Pancreas (tissue), 10 donors: ENCODE results near the gene EVC. TPM values are rescaled to one million over a fixed set of nuclear protein-coding genes. Genes with fewer than 3 reads are reported as not detected.

Source experiments
- ATAC-seq, 4 donors: fragments of 200-7000 bp; cut with Tn5 transposase; one replicate each; pipeline versions ENCODE4 v1.8.0 to v1.9.1; 2020; ENCODE audit warnings: mild to moderate bottlenecking in 4 of 4, moderate library complexity in 4 of 4
- DNase-seq, 6 donors: peaks; one replicate each; pipeline ENCODE4 v3.0.0-alpha.2; 2020
- FAIRE-seq: peaks from 2 replicates; lab custom pipeline; 2012; peaks lifted over from hg19 to GRCh38; lab: Jason Lieb, UNC
- H3K27ac ChIP-seq, 4 donors: fragments of 200-600 bp; sonication (generic); 1 replicate in 3 of 4; 2 replicates in 1 of 4; pipeline versions ENCODE4 v1.5.0 to v1.8.0; 2020
- H3K27me3 ChIP-seq, 4 donors: fragments of 200-600 bp; one replicate each; pipeline ENCODE4 v1.8.0; 2021
- H3K36me3 ChIP-seq, 3 donors: fragments of 200-600 bp; sonication (generic) in 1 of 3; one replicate each; pipeline versions ENCODE4 v1.5.0 to v1.8.0; 2020 to 2021
- H3K4me1 ChIP-seq, 3 donors: fragments of 200-600 bp; one replicate each; pipeline ENCODE4 v1.8.0; 2021
- H3K4me3 ChIP-seq, 4 donors: fragments of 200-600 bp; sonication (generic) in 2 of 4; one replicate each; pipeline versions ENCODE4 v1.5.0 to v1.8.0; 2020 to 2021
- H3K9me3 ChIP-seq, 4 donors: fragments of 200-600 bp; one replicate each; pipeline ENCODE4 v1.8.0; 2021
- WGBS, 2 donors: extraction: QIAGEN DNeasy Blood & Tissue Kit; methylation state at CpG; one replicate each; pipeline ENCODE4 v1.1.7; 2013; 5-methylcytosine and 5-hydroxymethylcytosine counted together
- intact Hi-C, 3 donors: fragments of 100-400 bp; cut with DNase I; formaldehyde crosslinking; loops; one replicate each; pipeline versions ENCODE4 v1.11.1 to v1.14.2; 2022
- polyA plus RNA-seq, 2 donors: library from polyadenylated mRNA; stranded (reverse); fragments of 200-250 nt; gene quantifications; one replicate each; pipeline ENCODE4 v1.2.3, GENCODE V29; 2013
- total RNA-seq, 6 donors: library from RNA; stranded (reverse); fragmentation: NEBNext Ultra II Directional in 4 of 6; extraction: Animal tissue kit (Norgen Biotek cat#: 25700) in 4 of 6; gene quantifications; one replicate each; pipeline versions ENCODE4 v1.2.1 to v1.2.4, GENCODE V29; 2021 to 2023
- TF ChIP-seq, protein P1 (sequence below), 4 donors: fragments of 200-600 bp; sonication (generic) in 3 of 4; IDR thresholded peaks; one replicate each; pipeline versions ENCODE4 v1.5.0 to v1.8.0; 2021; ENCODE audit warnings: antibody characterized with exemption in 4 of 4
- donor health status: healthy with polysubstance abuse.
- donor health status: DM: no; HTN: no; CAD: no; lungs with moderate emphysema.
- donor health status: DM: no; HTN: no; CAD: no.
- donor health status: control.
- donor health status: control.
- donor health status: Bipolar disorder and iron deficiency.
- donor health status: DM: yes; HTN: yes; CAD: no.
- donor health status: DM: no; HTN: no; CAD: no.
- donor health status: DM: no; HTN: no; CAD: no.
- donor health status: DM: yes; HTN: yes; CAD: no.

Gene EVC
- 10 to 100 TPM; 10.4 to 17.8 (median 13.3) TPM for total RNA-seq
- 10 to 100 TPM in 1 of 2 donors, 1 to 10 TPM in 1; 2.8 to 10.3 TPM for polyA plus RNA-seq

DNA sequence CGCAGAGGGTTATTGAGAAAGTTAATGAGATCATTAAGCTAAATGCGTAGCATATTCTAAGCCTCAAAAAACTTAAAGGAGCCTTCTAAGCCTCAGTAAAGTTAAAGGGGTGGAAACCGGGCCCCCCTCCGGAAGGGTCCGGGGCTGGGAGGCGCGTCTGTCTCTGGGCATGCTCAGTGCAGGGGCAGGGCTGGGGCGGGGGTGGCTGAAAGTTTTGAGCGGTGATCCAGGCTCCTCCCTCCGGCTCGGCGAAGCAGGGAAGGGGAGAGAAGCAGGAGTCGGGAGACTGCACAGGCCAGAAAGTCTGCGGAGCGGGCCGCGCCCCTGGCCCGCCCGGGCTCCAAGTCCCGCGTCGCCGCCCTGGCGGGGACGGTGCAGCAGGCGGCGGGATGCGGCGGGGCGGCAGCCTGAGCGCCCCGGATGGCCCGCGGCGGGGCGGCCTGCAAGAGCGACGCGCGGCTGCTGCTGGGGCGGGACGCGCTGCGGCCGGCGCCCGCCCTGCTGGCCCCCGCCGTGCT lies at the start of gene EVC:
Gene EVC, plus strand, starts transcription at position 241 of the 518 bp plus-strand sequence. Its CDS starts 180 bp downstream, at position 421.
- peak; percentile 72 to 90 (median 80) for DNase-seq
- Histone ChIP-seq H3K4me3 (peak within 1 kb of the TSS; percentile 29 to 55 (median 41)), H3K4me1 (peaks cover 0 to 7% (median 0%) of the 10 kb centered on the region in 3 donors), H3K36me3 (no peaks in the 10 kb centered on the region), H3K9me3 (no peaks in the 10 kb centered on the region), H3K27me3 (no peaks in the 10 kb centered on the region), H3K27ac (peak within 1 kb of the TSS in 2 of 4 donors; percentile 33 to 57)
- intact Hi-C loops, result no loop called here
- TF ChIP-seq, protein P1, sequence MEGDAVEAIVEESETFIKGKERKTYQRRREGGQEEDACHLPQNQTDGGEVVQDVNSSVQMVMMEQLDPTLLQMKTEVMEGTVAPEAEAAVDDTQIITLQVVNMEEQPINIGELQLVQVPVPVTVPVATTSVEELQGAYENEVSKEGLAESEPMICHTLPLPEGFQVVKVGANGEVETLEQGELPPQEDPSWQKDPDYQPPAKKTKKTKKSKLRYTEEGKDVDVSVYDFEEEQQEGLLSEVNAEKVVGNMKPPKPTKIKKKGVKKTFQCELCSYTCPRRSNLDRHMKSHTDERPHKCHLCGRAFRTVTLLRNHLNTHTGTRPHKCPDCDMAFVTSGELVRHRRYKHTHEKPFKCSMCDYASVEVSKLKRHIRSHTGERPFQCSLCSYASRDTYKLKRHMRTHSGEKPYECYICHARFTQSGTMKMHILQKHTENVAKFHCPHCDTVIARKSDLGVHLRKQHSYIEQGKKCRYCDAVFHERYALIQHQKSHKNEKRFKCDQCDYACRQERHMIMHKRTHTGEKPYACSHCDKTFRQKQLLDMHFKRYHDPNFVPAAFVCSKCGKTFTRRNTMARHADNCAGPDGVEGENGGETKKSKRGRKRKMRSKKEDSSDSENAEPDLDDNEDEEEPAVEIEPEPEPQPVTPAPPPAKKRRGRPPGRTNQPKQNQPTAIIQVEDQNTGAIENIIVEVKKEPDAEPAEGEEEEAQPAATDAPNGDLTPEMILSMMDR (IDR thresholded peaks at IDR 0.05), result no peak
- FAIRE-seq, result no peak
- peak; percentile 74 to 90 (median 86) for ATAC-seq
- WGBS, 2 donors, result 0 to 1% methylated on average over 11 to 49 of the region's 49 CpGs

- DNase-seq, result no peak
Measured at GRCh38 chr4:5661237-5661636, 49.8 kb upstream of the EVC start.

GRCh38 chr4:5662555-5662954 lies 48.4 kb upstream of the EVC start:
- no peaks in the 10 kb centered on the region for H3K9me3 ChIP-seq
- H3K36me3 ChIP-seq, result peaks cover 0 to 5% (median 0%) of the 10 kb centered on the region in 3 donors
- H3K4me1 ChIP-seq, result no peaks in the 10 kb centered on the region
- ATAC-seq (no peak), DNase-seq (no peak), FAIRE-seq (no peak)
- intact Hi-C loops, result no loop called here
- no peak overlapping the region for H3K27ac ChIP-seq
- TF ChIP-seq, protein P1 (IDR thresholded peaks at IDR 0.05), result no peak
- H3K4me3 ChIP-seq, result no peak overlapping the region
- 86 to 93% methylated on average over 1 of the region's 1 CpG for WGBS, 2 donors
- no peaks in the 10 kb centered on the region for H3K27me3 ChIP-seq

More at GRCh38 chr4:5661237-5661636, 49.8 kb upstream of the EVC start:
- Histone ChIP-seq H3K4me1 (no peaks in the 10 kb centered on the region), H3K27ac (no peak overlapping the region), H3K36me3 (peaks cover 0 to 5% (median 0%) of the 10 kb centered on the region in 3 donors), H3K9me3 (no peaks in the 10 kb centered on the region), H3K27me3 (no peaks in the 10 kb centered on the region), H3K4me3 (no peak overlapping the region)
- 73 to 85% methylated on average over 4 of the region's 4 CpGs for WGBS, 2 donors
- no peak for ATAC-seq
- TF ChIP-seq, protein P1 (IDR thresholded peaks at IDR 0.05), result no peak
- FAIRE-seq, result no peak
- intact Hi-C loops, result no loop called here

- no peaks in the 10 kb centered on the region for H3K27me3 ChIP-seq
- H3K27ac ChIP-seq, result no peak overlapping the region
- no peak overlapping the region for H3K4me3 ChIP-seq
- DNase-seq (no peak), FAIRE-seq (no peak), ATAC-seq (no peak)
- H3K36me3 ChIP-seq, result peaks cover 0 to 5% (median 0%) of the 10 kb centered on the region in 3 donors
- TF ChIP-seq, protein P1 (IDR thresholded peaks at IDR 0.05), result no peak
- WGBS, 2 donors, result 91 to 96% methylated on average over 12 of the region's 12 CpGs
- intact Hi-C loops, result no loop called here
- H3K9me3 ChIP-seq, result no peaks in the 10 kb centered on the region
- H3K4me1 ChIP-seq, result no peaks in the 10 kb centered on the region
Measured at GRCh38 chr4:5664778-5665177, 46.2 kb upstream of the EVC start.

DNA sequence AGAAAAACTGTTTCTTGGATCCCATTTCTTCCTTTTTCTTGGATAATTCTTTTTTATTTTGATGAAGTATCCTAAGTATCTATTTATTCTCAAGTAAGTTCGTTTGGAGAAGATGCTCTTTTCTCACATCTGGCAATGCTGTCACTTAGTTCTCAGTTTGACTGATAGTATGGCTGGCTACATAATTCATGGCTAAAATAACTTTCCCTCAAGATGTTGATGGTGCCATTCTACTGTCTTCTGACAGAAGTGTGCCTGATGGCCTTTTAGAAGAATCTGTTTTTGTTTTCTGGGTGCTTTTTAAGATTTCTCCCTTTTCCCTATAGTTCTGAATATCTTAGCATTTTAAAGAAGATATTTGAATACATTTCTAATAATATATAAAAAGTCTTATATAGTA lies 44.3 kb upstream of the EVC start:
- peaks cover 0 to 5% (median 0%) of the 10 kb centered on the region in 3 donors for H3K36me3 ChIP-seq
- no peak overlapping the region for H3K27ac ChIP-seq
- 54 to 59% methylated on average over 1 of the region's 1 CpG for WGBS, 2 donors
- H3K27me3 ChIP-seq, result no peaks in the 10 kb centered on the region
- no peak for FAIRE-seq
- no peak for DNase-seq
- H3K4me1 ChIP-seq, result no peaks in the 10 kb centered on the region
- no peak overlapping the region for H3K4me3 ChIP-seq
- TF ChIP-seq, protein P1 (IDR thresholded peaks at IDR 0.05), result no peak
- intact Hi-C loops, result no loop called here
- no peaks in the 10 kb centered on the region for H3K9me3 ChIP-seq
- ATAC-seq, result no peak
